ENCODE measurements around the gene CEP63.

GRCh38 chr3:134620476-134621115 is 134.7 kb downstream of the CEP63 start:
- TF ChIP-seq, protein P1, sequence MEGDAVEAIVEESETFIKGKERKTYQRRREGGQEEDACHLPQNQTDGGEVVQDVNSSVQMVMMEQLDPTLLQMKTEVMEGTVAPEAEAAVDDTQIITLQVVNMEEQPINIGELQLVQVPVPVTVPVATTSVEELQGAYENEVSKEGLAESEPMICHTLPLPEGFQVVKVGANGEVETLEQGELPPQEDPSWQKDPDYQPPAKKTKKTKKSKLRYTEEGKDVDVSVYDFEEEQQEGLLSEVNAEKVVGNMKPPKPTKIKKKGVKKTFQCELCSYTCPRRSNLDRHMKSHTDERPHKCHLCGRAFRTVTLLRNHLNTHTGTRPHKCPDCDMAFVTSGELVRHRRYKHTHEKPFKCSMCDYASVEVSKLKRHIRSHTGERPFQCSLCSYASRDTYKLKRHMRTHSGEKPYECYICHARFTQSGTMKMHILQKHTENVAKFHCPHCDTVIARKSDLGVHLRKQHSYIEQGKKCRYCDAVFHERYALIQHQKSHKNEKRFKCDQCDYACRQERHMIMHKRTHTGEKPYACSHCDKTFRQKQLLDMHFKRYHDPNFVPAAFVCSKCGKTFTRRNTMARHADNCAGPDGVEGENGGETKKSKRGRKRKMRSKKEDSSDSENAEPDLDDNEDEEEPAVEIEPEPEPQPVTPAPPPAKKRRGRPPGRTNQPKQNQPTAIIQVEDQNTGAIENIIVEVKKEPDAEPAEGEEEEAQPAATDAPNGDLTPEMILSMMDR (IDR thresholded peaks at IDR 0.05), result no peak
- TF ChIP-seq POLR2A (IDR thresholded peaks at IDR 0.05), result no peak

Data from stomach (tissue), 4 donors.